GM23248 (cell line): Measurements from ENCODE around the gene LUZP1.

Source experiments
- EZH2 ChIP-seq: fragments of 200-600 bp; sonication (generic); IDR thresholded peaks from 2 replicates; pipeline ENCODE4 v1.6.1; 2018; ENCODE audit warnings: antibody characterized with exemption, mild to moderate bottlenecking; ENCODE audit not compliant: insufficient read depth, poor library complexity, severe bottlenecking
- EZH2phosphoT487 ChIP-seq: fragments of 200-600 bp; sonication (generic); IDR thresholded peaks from 2 replicates; pipeline ENCODE4 v1.6.1; 2018; ENCODE audit warnings: antibody characterized with exemption, moderate library complexity, mild to moderate bottlenecking, low read depth; ENCODE audit not compliant: insufficient read depth

GRCh38 chr1:23159963-23160877 lies 8.4 kb downstream of the LUZP1 start:
- TF ChIP-seq EZH2 (no peak), EZH2phosphoT487 (no peak)
